Hepatocyte (in vitro differentiated cells): ENCODE results near the gene UBE2I.
"Not testable (repeated sequence)": the region's sequence is repeated elsewhere in the genome, so short reads cannot be mapped to it uniquely, and the experiment has no call there.

Source experiments
- EZH2phosphoT487 ChIP-seq: fragments of 200-600 bp; sonication (generic); IDR thresholded peaks from one replicate; pipeline ENCODE4 v1.6.1; 2018; ENCODE audit warnings: antibody characterized with exemption, mild to moderate bottlenecking, low read depth, moderate library complexity; ENCODE audit not compliant: unreplicated experiment, severe bottlenecking
- TF ChIP-seq, protein P1 (sequence below): fragments of 200-600 bp; sonication (generic); IDR thresholded peaks from 2 replicates; pipeline ENCODE4 v1.5.1; 2016; ENCODE audit warnings: antibody characterized with exemption, mild to moderate bottlenecking; ENCODE audit not compliant: poor library complexity

DNA sequence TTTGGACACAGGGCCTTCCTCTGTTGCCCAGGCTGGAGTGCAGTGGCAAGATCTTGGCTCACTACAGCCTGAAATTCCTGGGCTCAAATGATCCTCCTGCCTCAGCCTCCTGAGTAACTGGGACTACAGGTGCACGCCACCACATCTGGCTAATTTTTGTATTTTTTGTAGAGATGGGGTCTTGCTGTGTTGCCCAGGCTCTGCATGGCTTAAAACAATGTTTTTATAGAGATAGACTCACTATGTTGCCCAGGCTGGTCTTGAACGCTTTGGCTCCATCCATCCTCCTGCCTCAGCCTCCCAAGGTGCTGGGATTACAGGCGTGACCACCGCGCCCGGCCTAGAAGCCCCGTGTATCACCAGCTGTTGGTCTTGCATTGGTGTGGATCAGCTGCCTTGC is 40.0 kb upstream of the UBE2I start:
- TF ChIP-seq, protein P1, sequence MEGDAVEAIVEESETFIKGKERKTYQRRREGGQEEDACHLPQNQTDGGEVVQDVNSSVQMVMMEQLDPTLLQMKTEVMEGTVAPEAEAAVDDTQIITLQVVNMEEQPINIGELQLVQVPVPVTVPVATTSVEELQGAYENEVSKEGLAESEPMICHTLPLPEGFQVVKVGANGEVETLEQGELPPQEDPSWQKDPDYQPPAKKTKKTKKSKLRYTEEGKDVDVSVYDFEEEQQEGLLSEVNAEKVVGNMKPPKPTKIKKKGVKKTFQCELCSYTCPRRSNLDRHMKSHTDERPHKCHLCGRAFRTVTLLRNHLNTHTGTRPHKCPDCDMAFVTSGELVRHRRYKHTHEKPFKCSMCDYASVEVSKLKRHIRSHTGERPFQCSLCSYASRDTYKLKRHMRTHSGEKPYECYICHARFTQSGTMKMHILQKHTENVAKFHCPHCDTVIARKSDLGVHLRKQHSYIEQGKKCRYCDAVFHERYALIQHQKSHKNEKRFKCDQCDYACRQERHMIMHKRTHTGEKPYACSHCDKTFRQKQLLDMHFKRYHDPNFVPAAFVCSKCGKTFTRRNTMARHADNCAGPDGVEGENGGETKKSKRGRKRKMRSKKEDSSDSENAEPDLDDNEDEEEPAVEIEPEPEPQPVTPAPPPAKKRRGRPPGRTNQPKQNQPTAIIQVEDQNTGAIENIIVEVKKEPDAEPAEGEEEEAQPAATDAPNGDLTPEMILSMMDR, result not testable (repeated sequence)
- TF ChIP-seq EZH2phosphoT487, result not testable (repeated sequence)
